GM08714 (cell line): ENCODE data around the gene UGT1A7.
"Not testable (repeated sequence)": the region's sequence is repeated elsewhere in the genome, so short reads cannot be mapped to it uniquely, and the experiment has no call there.

ENCODE experiments used
- H3K4me3 ChIP-seq: fragments of 200-500 bp; sonication (Bioruptor generic); 2 replicates; pipeline ENCODE4 v1.5.1; 2014; ENCODE audit warnings: mild to moderate bottlenecking, low read length, inconsistent platforms
- ZNF274 ChIP-seq: IDR thresholded peaks from 2 replicates; pipeline ENCODE4 v1.6.1; 2012; ENCODE audit warnings: mild to moderate bottlenecking, low read depth, low read length

UGT1A7 gene

GRCh38 chr2:233681521-233682099, at the start of gene UGT1A7:
TSS of gene UGT1A7 (plus strand) at chr2:233681901. CDS start at chr2:233681938, 37 bp downstream.
- no peak within 1 kb of the TSS for H3K4me3 ChIP-seq
- TF ChIP-seq ZNF274, result no peak

DNA sequence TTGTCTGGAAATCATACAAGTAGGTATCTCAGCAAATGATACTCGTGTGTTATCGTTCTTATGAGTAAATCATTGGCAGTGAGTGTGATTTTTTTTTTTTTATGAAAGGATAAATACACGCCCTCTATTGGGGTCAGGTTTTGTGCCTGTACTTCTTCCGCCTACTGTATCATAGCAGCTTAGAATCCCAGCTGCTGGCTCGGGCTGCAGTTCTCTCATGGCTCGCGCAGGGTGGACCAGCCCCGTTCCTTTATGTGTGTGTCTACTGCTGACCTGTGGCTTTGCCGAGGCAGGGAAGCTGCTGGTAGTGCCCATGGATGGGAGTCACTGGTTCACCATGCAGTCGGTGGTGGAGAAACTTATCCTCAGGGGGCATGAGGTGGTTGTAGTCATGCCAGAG, 45.4 kb upstream of the UGT1A7 start, which contains the start of gene UGT1A10:
UGT1A10 (plus strand) TSS at position 143 of the 400 bp plus-strand sequence; CDS start at position 218, 75 bp downstream.
- not testable (repeated sequence) for H3K4me3 ChIP-seq

GRCh38 chr2:233638836-233639235, 42.9 kb upstream of the UGT1A7 start:
- H3K4me3 ChIP-seq, result no peak overlapping the region
- TF ChIP-seq ZNF274, result no peak

GRCh38 chr2:233639860-233640259, 41.8 kb upstream of the UGT1A7 start:
- TF ChIP-seq ZNF274, result no peak
- H3K4me3 ChIP-seq, result no peak overlapping the region

DNA sequence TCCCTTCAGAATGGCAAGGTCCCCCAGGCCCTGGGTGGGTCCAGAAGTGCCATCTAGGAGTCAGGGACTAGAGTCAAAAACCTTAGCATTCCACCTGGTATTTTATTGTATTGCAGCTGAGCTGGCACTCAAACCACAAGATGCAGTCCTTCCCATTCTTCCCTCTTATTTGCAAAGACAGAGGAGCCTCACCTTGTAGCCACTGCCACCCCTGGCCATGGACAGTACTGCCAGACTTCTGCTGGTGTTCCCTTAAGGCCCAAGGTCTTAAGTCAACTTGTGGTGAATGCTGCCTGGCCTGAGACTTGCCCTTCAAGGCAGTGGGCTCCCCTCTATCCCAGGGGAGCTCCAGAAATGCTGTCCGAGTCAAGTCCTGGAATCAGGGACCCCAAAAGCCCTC, 38.6 kb upstream of the UGT1A7 start:
- TF ChIP-seq ZNF274, result no peak
- no peak overlapping the region for H3K4me3 ChIP-seq

- H3K4me3 ChIP-seq, result not testable (repeated sequence)
Observed at GRCh38 chr2:233646033-233646432, 35.7 kb upstream of the UGT1A7 start.

GRCh38 chr2:233650981-233651380, 30.7 kb upstream of the UGT1A7 start:
- H3K4me3 ChIP-seq, result no peak overlapping the region
- no peak for TF ChIP-seq ZNF274

GRCh38 chr2:233651430-233651829, 30.3 kb upstream of the UGT1A7 start:
- no peak overlapping the region for H3K4me3 ChIP-seq
- no peak for TF ChIP-seq ZNF274

DNA sequence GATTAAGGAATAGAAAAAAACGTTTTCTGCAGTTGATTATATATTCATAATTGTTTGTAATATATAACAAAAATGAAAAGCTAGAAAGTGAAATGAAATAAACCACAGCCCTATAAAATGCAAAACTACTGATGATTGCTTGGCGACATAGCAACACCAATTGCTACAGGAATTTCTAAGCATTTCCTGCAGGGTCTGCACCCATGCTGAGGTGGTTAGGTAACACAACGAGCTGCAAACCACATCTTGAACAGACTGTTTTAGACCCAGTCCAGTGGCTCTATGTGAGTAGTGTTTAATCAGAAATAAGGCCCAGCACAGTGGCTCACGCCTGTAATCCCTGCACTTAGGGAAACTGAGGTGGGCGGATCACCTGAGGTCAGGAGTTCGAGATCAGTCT, 27.2 kb upstream of the UGT1A7 start:
- no peak for TF ChIP-seq ZNF274
- no peak overlapping the region for H3K4me3 ChIP-seq

DNA sequence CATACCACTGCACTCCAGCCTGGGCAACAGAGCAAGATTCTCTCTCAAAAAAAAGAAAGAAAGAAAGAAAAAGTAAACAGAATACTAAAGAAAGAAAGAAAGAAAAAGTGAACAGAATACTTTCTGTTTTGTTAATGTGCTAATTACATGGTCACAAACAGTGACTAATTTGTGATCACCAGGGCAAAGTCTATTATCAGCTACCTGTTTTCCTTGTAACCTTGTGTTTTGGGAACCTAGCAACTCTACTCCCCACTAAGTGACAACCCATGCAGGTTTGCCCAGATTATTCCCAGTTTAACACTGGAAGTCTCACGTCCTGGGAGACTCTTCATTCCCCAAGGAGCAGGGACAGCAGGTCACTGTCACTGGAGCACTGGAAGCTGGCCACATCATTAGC, 26.7 kb upstream of the UGT1A7 start:
- TF ChIP-seq ZNF274, result no peak
- no peak overlapping the region for H3K4me3 ChIP-seq

DNA sequence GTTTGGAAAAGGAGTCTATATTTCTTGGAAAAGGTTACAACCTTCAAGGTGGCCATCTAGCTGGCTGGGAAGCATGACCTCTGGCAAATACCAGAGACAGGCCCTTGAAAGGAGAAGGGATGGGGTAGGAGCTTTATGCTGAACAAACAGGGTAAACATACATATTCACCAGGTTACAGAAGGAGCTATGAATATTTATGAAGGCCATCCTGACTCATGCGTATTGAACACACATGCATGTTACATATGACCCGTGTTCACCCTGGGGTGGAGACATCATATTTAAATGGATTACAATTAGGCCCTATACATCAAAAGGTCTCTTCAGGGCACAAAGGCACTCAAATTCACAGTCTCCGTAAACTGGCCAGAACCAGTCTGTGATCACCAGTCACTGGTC, 25.8 kb upstream of the UGT1A7 start:
- H3K4me3 ChIP-seq, result not testable (repeated sequence)

- H3K4me3 ChIP-seq, result no peak overlapping the region
- TF ChIP-seq ZNF274, result no peak
Observed at GRCh38 chr2:233656443-233656842, 25.3 kb upstream of the UGT1A7 start.

DNA sequence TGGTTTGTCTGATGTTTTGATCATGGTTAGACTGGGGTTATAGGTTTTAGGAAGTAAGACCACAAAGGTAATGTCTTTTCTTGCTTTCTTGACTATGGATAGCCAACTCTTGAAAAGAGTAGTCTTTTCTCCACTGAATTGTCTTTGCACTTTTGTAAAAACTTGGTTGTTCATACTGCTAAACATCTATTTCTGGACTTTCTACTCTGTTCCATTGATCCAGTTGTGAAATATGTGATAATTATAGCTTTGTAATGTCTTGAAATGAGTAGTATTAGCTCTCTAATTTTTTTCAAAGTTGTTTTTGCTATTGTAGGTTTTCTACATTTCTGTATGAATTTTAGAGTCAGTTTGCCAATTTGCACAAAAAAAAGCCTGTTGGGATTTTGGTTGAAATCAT, 23.1 kb upstream of the UGT1A7 start:
- no peak for TF ChIP-seq ZNF274
- H3K4me3 ChIP-seq, result no peak overlapping the region

GRCh38 chr2:233663911-233664310, 17.8 kb upstream of the UGT1A7 start:
- H3K4me3 ChIP-seq, result no peak overlapping the region
- TF ChIP-seq ZNF274, result no peak

- H3K4me3 ChIP-seq, result no peak overlapping the region
- TF ChIP-seq ZNF274, result no peak
Observed at GRCh38 chr2:233668605-233669260, 13.0 kb upstream of the UGT1A7 start.

GRCh38 chr2:233671290-233672161, 10.2 kb upstream of the UGT1A7 start, which contains the start of gene UGT1A9:
TSS of gene UGT1A9 (plus strand) at chr2:233671898. CDS start at chr2:233671935, 37 bp downstream.
- TF ChIP-seq ZNF274, result no peak
- no peak within 1 kb of the TSS for H3K4me3 ChIP-seq
